ENCODE data around the gene NDUFB6. TPM values are rescaled to one million over a fixed set of nuclear protein-coding genes. Genes with fewer than 3 reads are reported as not detected.

NDUFB6 gene
- total and polyA plus RNA-seq, 10 of the 15 experiments (the other 5 are each of a cell fraction or from before 2014, with no cell fraction given), result 26.3 to 269 (median 61.4) TPM

DNA sequence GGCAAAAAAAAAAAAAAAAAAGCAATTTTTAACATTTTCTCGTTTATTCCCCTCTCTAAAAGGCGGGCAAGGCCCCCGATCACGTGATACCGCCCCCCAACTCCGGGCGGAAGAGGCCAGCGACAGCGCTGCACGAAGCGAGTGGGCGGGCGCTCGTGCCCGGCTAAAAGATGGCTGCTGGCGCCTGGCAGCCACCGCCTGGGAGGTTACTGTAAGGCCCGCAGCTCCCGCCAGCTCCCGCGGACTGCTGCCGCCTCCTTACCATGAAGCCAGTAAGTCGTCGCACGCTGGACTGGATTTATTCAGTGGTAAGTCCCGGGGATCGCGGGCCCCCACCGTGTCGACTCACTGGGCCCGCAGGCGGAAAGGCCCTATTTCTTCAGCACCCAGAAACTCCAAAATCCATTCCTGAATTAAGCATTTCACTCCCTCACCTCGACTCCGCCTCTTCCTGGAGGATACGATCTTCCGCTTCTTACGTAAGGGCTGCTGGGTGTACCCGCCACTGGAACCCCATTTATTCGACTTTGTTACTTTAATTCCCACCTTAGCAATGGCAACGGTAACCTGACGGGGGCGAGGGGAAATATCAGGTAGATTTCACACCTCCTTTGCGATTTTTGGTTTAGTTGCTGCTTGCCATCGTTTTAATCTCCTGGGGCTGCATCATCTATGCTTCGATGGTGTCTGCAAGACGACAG lies 20.6 kb downstream of the NDUFB6 start, which contains the start of the genes SMIM27 and TOPORS (continued):
- TF ChIP-seq, protein P1, sequence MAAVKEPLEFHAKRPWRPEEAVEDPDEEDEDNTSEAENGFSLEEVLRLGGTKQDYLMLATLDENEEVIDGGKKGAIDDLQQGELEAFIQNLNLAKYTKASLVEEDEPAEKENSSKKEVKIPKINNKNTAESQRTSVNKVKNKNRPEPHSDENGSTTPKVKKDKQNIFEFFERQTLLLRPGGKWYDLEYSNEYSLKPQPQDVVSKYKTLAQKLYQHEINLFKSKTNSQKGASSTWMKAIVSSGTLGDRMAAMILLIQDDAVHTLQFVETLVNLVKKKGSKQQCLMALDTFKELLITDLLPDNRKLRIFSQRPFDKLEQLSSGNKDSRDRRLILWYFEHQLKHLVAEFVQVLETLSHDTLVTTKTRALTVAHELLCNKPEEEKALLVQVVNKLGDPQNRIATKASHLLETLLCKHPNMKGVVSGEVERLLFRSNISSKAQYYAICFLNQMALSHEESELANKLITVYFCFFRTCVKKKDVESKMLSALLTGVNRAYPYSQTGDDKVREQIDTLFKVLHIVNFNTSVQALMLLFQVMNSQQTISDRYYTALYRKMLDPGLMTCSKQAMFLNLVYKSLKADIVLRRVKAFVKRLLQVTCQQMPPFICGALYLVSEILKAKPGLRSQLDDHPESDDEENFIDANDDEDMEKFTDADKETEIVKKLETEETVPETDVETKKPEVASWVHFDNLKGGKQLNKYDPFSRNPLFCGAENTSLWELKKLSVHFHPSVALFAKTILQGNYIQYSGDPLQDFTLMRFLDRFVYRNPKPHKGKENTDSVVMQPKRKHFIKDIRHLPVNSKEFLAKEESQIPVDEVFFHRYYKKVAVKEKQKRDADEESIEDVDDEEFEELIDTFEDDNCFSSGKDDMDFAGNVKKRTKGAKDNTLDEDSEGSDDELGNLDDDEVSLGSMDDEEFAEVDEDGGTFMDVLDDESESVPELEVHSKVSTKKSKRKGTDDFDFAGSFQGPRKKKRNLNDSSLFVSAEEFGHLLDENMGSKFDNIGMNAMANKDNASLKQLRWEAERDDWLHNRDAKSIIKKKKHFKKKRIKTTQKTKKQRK (IDR thresholded peaks at IDR 0.05; ENCODE audit: low read depth, low read length), result no peak
- no peak for TF ChIP-seq HDAC2 (IDR thresholded peaks at IDR 0.05)
- TF ChIP-seq USF1 (IDR thresholded peaks at IDR 0.05; ENCODE audit: borderline replicate concordance, extremely low read length, insufficient read depth, low read depth, low read length), result peak; percentile 89
- TF ChIP-seq, protein P2, sequence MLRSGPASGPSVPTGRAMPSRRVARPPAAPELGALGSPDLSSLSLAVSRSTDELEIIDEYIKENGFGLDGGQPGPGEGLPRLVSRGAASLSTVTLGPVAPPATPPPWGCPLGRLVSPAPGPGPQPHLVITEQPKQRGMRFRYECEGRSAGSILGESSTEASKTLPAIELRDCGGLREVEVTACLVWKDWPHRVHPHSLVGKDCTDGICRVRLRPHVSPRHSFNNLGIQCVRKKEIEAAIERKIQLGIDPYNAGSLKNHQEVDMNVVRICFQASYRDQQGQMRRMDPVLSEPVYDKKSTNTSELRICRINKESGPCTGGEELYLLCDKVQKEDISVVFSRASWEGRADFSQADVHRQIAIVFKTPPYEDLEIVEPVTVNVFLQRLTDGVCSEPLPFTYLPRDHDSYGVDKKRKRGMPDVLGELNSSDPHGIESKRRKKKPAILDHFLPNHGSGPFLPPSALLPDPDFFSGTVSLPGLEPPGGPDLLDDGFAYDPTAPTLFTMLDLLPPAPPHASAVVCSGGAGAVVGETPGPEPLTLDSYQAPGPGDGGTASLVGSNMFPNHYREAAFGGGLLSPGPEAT (IDR thresholded peaks at IDR 0.05; ENCODE audit: low read depth), result peak; percentile 85
- TF ChIP-seq HDAC6 (IDR thresholded peaks at IDR 0.05; ENCODE audit: unreplicated experiment), result no peak
- TF ChIP-seq, protein P3, sequence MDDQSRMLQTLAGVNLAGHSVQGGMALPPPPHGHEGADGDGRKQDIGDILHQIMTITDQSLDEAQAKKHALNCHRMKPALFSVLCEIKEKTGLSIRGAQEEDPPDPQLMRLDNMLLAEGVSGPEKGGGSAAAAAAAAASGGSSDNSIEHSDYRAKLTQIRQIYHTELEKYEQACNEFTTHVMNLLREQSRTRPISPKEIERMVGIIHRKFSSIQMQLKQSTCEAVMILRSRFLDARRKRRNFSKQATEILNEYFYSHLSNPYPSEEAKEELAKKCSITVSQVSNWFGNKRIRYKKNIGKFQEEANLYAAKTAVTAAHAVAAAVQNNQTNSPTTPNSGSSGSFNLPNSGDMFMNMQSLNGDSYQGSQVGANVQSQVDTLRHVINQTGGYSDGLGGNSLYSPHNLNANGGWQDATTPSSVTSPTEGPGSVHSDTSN (IDR thresholded peaks at IDR 0.05; ENCODE audit: insufficient replicate concordance, low read depth, low read length), result no peak
- TF ChIP-seq ZBED1 (IDR thresholded peaks at IDR 0.05; ENCODE audit: borderline replicate concordance), result no peak
- TF ChIP-seq SMARCA5 (IDR thresholded peaks at IDR 0.05), result peak; percentile 76
- TF ChIP-seq KLF5 (IDR thresholded peaks at IDR 0.05; ENCODE audit: partially characterized antibody), result peak; percentile 57
- no peak for TF ChIP-seq STAT1 (conservative IDR thresholded peaks at IDR 0.05)
- TF ChIP-seq MAX (IDR thresholded peaks at IDR 0.05; ENCODE audit: low read depth, low read length), result 0 out of 2 replicates have a peak, but pooled peaks have one; percentile 30
- TF ChIP-seq RBBP5 (conservative IDR thresholded peaks at IDR 0.05), result no peak
- peak; percentile 75 for TF ChIP-seq GABPA (IDR thresholded peaks at IDR 0.05; ENCODE audit: low read depth)
- peak; percentile 91; the same call in 1 of the 2 replicates for TF ChIP-seq ZNF207 (IDR thresholded peaks at IDR 0.05; ENCODE audit: borderline replicate concordance)
- no peak for TF ChIP-seq IRF5 (IDR thresholded peaks at IDR 0.05; ENCODE audit: borderline replicate concordance)
- peak; percentile 55 for TF ChIP-seq CREM (IDR thresholded peaks at IDR 0.05; ENCODE audit: low read depth)
- TF ChIP-seq ZBTB33 (IDR thresholded peaks at IDR 0.05), result no peak
- TF ChIP-seq NFYA (IDR thresholded peaks at IDR 0.05; ENCODE audit: borderline replicate concordance, low read depth, low read length), result no peak
- TF ChIP-seq NBN (IDR thresholded peaks at IDR 0.05), result peak; percentile 81

Measured in GM12878 (cell line).